WTC11 (cell line): Measurements from ENCODE around the gene ZDHHC18. TPM values are rescaled to one million over a fixed set of nuclear protein-coding genes. Genes with fewer than 3 reads are reported as not detected.
"Not testable (repeated sequence)": the region's sequence is repeated elsewhere in the genome, so short reads cannot be mapped to it uniquely, and the experiment has no call there.

Source experiments
- ATAC-seq: fragments of 200-7000 bp; cut with Tn5 transposase; 2 replicates; pipeline ENCODE4 v1.10.0; 2021; ENCODE audit warnings: mild to moderate bottlenecking, moderate library complexity
- CTCF ChIA-PET: fragments of 300-600 bp; sonication (Branson Sonifier 250); formaldehyde crosslinking; loops from one replicate; lab custom pipeline; 2021; ENCODE audit warnings: antibody characterized with exemption; lab: Charles Lee
- POLR2A ChIA-PET: fragments of 350-600 bp; sonication (Branson Sonifier 250); formaldehyde crosslinking; loops from one replicate; lab custom pipeline; 2021; ENCODE audit warnings: antibody characterized with exemption; lab: Charles Lee
- DNase-seq: peaks from one replicate; pipeline ENCODE4 v3.0.0; 2021; ENCODE audit warnings: low spot score
- H3K27ac Mint-ChIP-seq: 2 replicates; pipeline ENCODE4 v1.8.0; 2021; ENCODE audit warnings: mixed read lengths
- H3K27me3 Mint-ChIP-seq: 2 replicates; pipeline ENCODE4 v1.8.0; 2021; ENCODE audit warnings: low read depth, mild to moderate bottlenecking, moderate library complexity, mixed read lengths
- H3K36me3 Mint-ChIP-seq: 2 replicates; pipeline ENCODE4 v1.8.0; 2021; ENCODE audit warnings: mixed read lengths
- H3K4me1 Mint-ChIP-seq: 2 replicates; pipeline ENCODE4 v1.8.0; 2022; ENCODE audit warnings: mixed read lengths
- H3K4me3 Mint-ChIP-seq: 2 replicates; pipeline ENCODE4 v1.8.0; 2021; ENCODE audit warnings: mild to moderate bottlenecking, moderate library complexity, mixed read lengths
- H3K9me3 Mint-ChIP-seq: 2 replicates; pipeline ENCODE4 v1.8.0; 2021; ENCODE audit warnings: mixed read lengths
- ATF1 ChIP-seq: sonication (generic); formaldehyde crosslinking; IDR thresholded peaks from 2 replicates; pipeline ENCODE4 v1.8.1; 2023; ENCODE audit warnings: mild to moderate bottlenecking, moderate library complexity, missing genetic modification reagents
- ATF2 ChIP-seq: sonication (generic); formaldehyde crosslinking; IDR thresholded peaks from 2 replicates; pipeline ENCODE4 v1.8.1; 2022; ENCODE audit warnings: low read depth, missing genetic modification reagents, borderline replicate concordance
- ATF3 ChIP-seq: sonication (generic); formaldehyde crosslinking; conservative IDR thresholded peaks from 2 replicates; pipeline ENCODE4 v1.8.1; 2022; ENCODE audit warnings: mild to moderate bottlenecking, missing genetic modification reagents
- CREB1 ChIP-seq: sonication (generic); formaldehyde crosslinking; IDR thresholded peaks from 2 replicates; pipeline ENCODE4 v1.8.0; 2023; ENCODE audit warnings: mild to moderate bottlenecking, missing genetic modification reagents
- E2F5 ChIP-seq: sonication (generic); formaldehyde crosslinking; IDR thresholded peaks from 2 replicates; pipeline ENCODE4 v1.8.1; 2022; ENCODE audit warnings: mild to moderate bottlenecking, moderate library complexity, missing genetic modification reagents
- ESRRA ChIP-seq: sonication (generic); formaldehyde crosslinking; IDR thresholded peaks from 2 replicates; pipeline ENCODE4 v1.8.1; 2022; ENCODE audit warnings: mild to moderate bottlenecking, missing genetic modification reagents, borderline replicate concordance
- HMGA2 ChIP-seq: fragments of 250-450 bp; sonication (Bioruptor Pico); IDR thresholded peaks from 2 replicates; pipeline ENCODE4 v1.4.0; 2021; ENCODE audit warnings: mild to moderate bottlenecking, moderate library complexity
- IRF1 ChIP-seq: sonication (generic); formaldehyde crosslinking; IDR thresholded peaks from 2 replicates; pipeline ENCODE4 v1.8.0; 2023; ENCODE audit warnings: missing genetic modification reagents
- IRF2 ChIP-seq: sonication (generic); formaldehyde crosslinking; IDR thresholded peaks from 2 replicates; pipeline ENCODE4 v1.8.0; 2022; ENCODE audit warnings: low read depth, missing genetic modification reagents, borderline replicate concordance
- RELA ChIP-seq: sonication (generic); formaldehyde crosslinking; IDR thresholded peaks from 2 replicates; pipeline ENCODE4 v1.8.1; 2022; ENCODE audit warnings: missing genetic modification reagents, mild to moderate bottlenecking, borderline replicate concordance
- TEAD1 ChIP-seq: sonication (generic); formaldehyde crosslinking; IDR thresholded peaks from 2 replicates; pipeline ENCODE4 v1.8.0; 2022; ENCODE audit warnings: mild to moderate bottlenecking, missing genetic modification reagents
- TEAD4 ChIP-seq: sonication (generic); formaldehyde crosslinking; IDR thresholded peaks from 2 replicates; pipeline ENCODE4 v1.8.0; 2022; ENCODE audit warnings: mild to moderate bottlenecking, missing genetic modification reagents
- ZBTB21 ChIP-seq: sonication (generic); formaldehyde crosslinking; IDR thresholded peaks from 2 replicates; pipeline ENCODE4 v1.8.1; 2023; ENCODE audit warnings: mild to moderate bottlenecking, missing genetic modification reagents, borderline replicate concordance
- ZNF219 ChIP-seq: sonication (generic); formaldehyde crosslinking; IDR thresholded peaks from 2 replicates; pipeline ENCODE4 v1.8.0; 2023; ENCODE audit warnings: missing genetic modification reagents, mild to moderate bottlenecking, borderline replicate concordance
- ZNF281 ChIP-seq: sonication (generic); formaldehyde crosslinking; IDR thresholded peaks from 2 replicates; pipeline ENCODE4 v1.8.0; 2023; ENCODE audit warnings: mild to moderate bottlenecking, missing genetic modification reagents
- ZNF416 ChIP-seq: fragments of 250-450 bp; sonication (Bioruptor Pico); IDR thresholded peaks from 2 replicates; pipeline ENCODE4 v1.9.0; 2021; ENCODE audit warnings: mild to moderate bottlenecking, inconsistent platforms
- ZNF512 ChIP-seq: sonication (generic); formaldehyde crosslinking; IDR thresholded peaks from 2 replicates; pipeline ENCODE4 v1.8.1; 2022; ENCODE audit warnings: missing genetic modification reagents, borderline replicate concordance
- ZNF671 ChIP-seq: fragments of 250-450 bp; sonication (Bioruptor Pico); IDR thresholded peaks from 2 replicates; pipeline ENCODE4 v1.8.0; 2021; ENCODE audit warnings: mild to moderate bottlenecking
- ZSCAN18 ChIP-seq: fragments of 250-450 bp; sonication (Bioruptor Pico); IDR thresholded peaks from 2 replicates; pipeline ENCODE4 v2.1.2; 2022; ENCODE audit warnings: mild to moderate bottlenecking, moderate library complexity
- total RNA-seq: library from RNA; stranded (reverse); gene quantifications from 3 replicates; pipeline ENCODE4 v1.2.3, GENCODE V29; 2021

ZDHHC18 gene
- total RNA-seq, 1 experiment from 2014 or later = 26.5 TPM

- TF ChIP-seq TEAD1 (CRISPR knock-in tag) = peak; percentile 42; the same call in 1 of the 2 replicates
- 0 out of 2 replicates have a peak, but pooled peaks have one; percentile 18 for TF ChIP-seq IRF1 (CRISPR knock-in tag)
These were observed 38.4 kb downstream of the ZDHHC18 start (continued) for GRCh38 chr1:26864610-26865480.

GRCh38 chr1:26873097-26873496 lies 46.6 kb downstream of the ZDHHC18 start:
- not testable (repeated sequence) for H3K9me3 Mint-ChIP-seq, H3K4me3 Mint-ChIP-seq, H3K27me3 Mint-ChIP-seq, DNase-seq, H3K27ac Mint-ChIP-seq, ATAC-seq, H3K36me3 Mint-ChIP-seq
- ChIA-PET POLR2A (interaction anchor here (1.4 kb wide), 1 partner anchor 15 kb away, joined by 4 read pairs; no protein-coding TSS in a partner anchor), CTCF (interaction anchor here (0.6 kb wide), 1 partner anchor 82 kb away, joined by 3 read pairs; no protein-coding TSS in a partner anchor)
- H3K4me1 Mint-ChIP-seq = peaks cover 16% of the 10 kb centered on the region

- DNase-seq (no peak), ATAC-seq (peak; percentile 30; the same call in 1 of the 2 replicates)
- POLR2A ChIA-PET = interaction anchor here (0.8 kb wide), 1 partner anchor 10 kb away, joined by 3 read pairs; no protein-coding TSS in a partner anchor
- TF ChIP-seq ATF1 (no peak), ATF2 (CRISPR knock-in tag) (no peak), RELA (CRISPR knock-in tag) (no peak)
- H3K4me3 Mint-ChIP-seq = no peak overlapping the region
- H3K4me1 Mint-ChIP-seq = peaks cover 8% of the 10 kb centered on the region
- no peaks in the 10 kb centered on the region for H3K9me3 Mint-ChIP-seq
- CTCF ChIA-PET = interaction anchor here (1.3 kb wide), 1 partner anchor 12 kb away, joined by 5 read pairs; the partner anchor contains the start of gene SFN
- peaks cover 8% of the 10 kb centered on the region for H3K36me3 Mint-ChIP-seq
- H3K27me3 Mint-ChIP-seq = no peaks in the 10 kb centered on the region
- H3K27ac Mint-ChIP-seq = peak overlapping the region; percentile 82; the same call in 1 of the 2 replicates
These were observed 48.4 kb downstream of the ZDHHC18 start for GRCh38 chr1:26874896-26875295.

GRCh38 chr1:26877326-26877725 lies 50.8 kb downstream of the ZDHHC18 start:
- Mint-ChIP-seq H3K36me3 (peaks cover 17% of the 10 kb centered on the region), H3K4me3 (no peak overlapping the region), H3K9me3 (no peaks in the 10 kb centered on the region), H3K4me1 (0 out of 2 replicates have a peak, but pooled peaks cover 3% of the 10 kb centered on the region), H3K27ac (no peak overlapping the region), H3K27me3 (no peaks in the 10 kb centered on the region)
- DNase-seq (no peak), ATAC-seq (no peak)
- POLR2A ChIA-PET = no interaction called here
- CTCF ChIA-PET = interaction anchor here (1.4 to 2.9 kb wide), 4 partner anchors 10 to 20 kb away, joined by 9 to 23 read pairs (median 12); partner anchors contain the start of gene SFN
- TF ChIP-seq CREB1 (CRISPR knock-in tag) (no peak), ZNF671 (CRISPR knock-in tag) (no peak), ZNF219 (CRISPR knock-in tag) (no peak), ZSCAN18 (no peak), ESRRA (CRISPR knock-in tag) (no peak), ZNF512 (CRISPR knock-in tag) (no peak), ZNF416 (CRISPR knock-in tag) (no peak), ZBTB21 (CRISPR knock-in tag) (no peak), ATF3 (CRISPR knock-in tag) (no peak), E2F5 (CRISPR knock-in tag) (no peak), IRF2 (no peak), ZNF281 (no peak), HMGA2 (CRISPR knock-in tag) (no peak), TEAD4 (CRISPR knock-in tag) (no peak)
